SH-SY5Y (cell line): ENCODE data around the gene CYB561.

Experiments used
- GATA2 ChIP-seq: IDR thresholded peaks from 2 replicates; pipeline ENCODE4 v1.6.1; 2011; ENCODE audit warnings: mild to moderate bottlenecking, low read depth, low read length
- GATA3 ChIP-seq: IDR thresholded peaks from 2 replicates; pipeline ENCODE4 v1.6.1; 2011; ENCODE audit warnings: low read depth, mild to moderate bottlenecking, low read length, moderate library complexity

Gene CYB561

GRCh38 chr17:63474586-63475460 lies 28.7 kb upstream of the CYB561 start:
- no peak for TF ChIP-seq GATA2
- no peak for TF ChIP-seq GATA3

- no peak for TF ChIP-seq GATA3
- no peak for TF ChIP-seq GATA2
These were observed 28.1 kb upstream of the CYB561 start for GRCh38 chr17:63474174-63474573.

- TF ChIP-seq GATA3: no peak
- no peak for TF ChIP-seq GATA2
These were observed 18.7 kb upstream of the CYB561 start for GRCh38 chr17:63464691-63465236.

- TF ChIP-seq GATA2: no peak
These were observed 17.7 kb upstream of the CYB561 start for GRCh38 chr17:63463771-63464170.

- TF ChIP-seq GATA2 (no peak), GATA3 (no peak)
These were observed 13.9 kb upstream of the CYB561 start for GRCh38 chr17:63460018-63460417.

- no peak for TF ChIP-seq GATA2
- TF ChIP-seq GATA3: no peak
These were observed 12.4 kb upstream of the CYB561 start for GRCh38 chr17:63458478-63458877.

GRCh38 chr17:63455417-63455816 lies 9.3 kb upstream of the CYB561 start:
- TF ChIP-seq GATA2 (peak; percentile 91), GATA3 (no peak)

GRCh38 chr17:63454915-63455314 lies 8.8 kb upstream of the CYB561 start:
- TF ChIP-seq GATA3: no peak
- no peak for TF ChIP-seq GATA2

- TF ChIP-seq GATA3: no peak
- TF ChIP-seq GATA2: no peak
These were observed 7.0 kb upstream of the CYB561 start for GRCh38 chr17:63452962-63453551.

- no peak for TF ChIP-seq GATA3
- TF ChIP-seq GATA2: no peak
These were observed 6.2 kb upstream of the CYB561 start for GRCh38 chr17:63452046-63452961.

GRCh38 chr17:63451150-63451549 lies 5.0 kb upstream of the CYB561 start:
- no peak for TF ChIP-seq GATA2
- TF ChIP-seq GATA3: no peak

GRCh38 chr17:63450551-63450950 lies 4.4 kb upstream of the CYB561 start:
- no peak for TF ChIP-seq GATA3
- no peak for TF ChIP-seq GATA2

- no peak for TF ChIP-seq GATA2
- no peak for TF ChIP-seq GATA3
These were observed 2.5 kb upstream of the CYB561 start for GRCh38 chr17:63448655-63449054.

GRCh38 chr17:63447471-63448009 lies 1.4 kb upstream of the CYB561 start:
- TF ChIP-seq GATA3 (no peak), GATA2 (no peak)
